HG02852 (cell line): Measurements from ENCODE around the gene MBD1.
"Not testable (repeated sequence)": the region's sequence is repeated elsewhere in the genome, so short reads cannot be mapped to it uniquely, and the experiment has no call there.

Experiments used
- ATAC-seq: cut with Tn5 transposase; IDR thresholded peaks from one replicate; pipeline ENCODE4 v1.9.1; 2021; ENCODE audit warnings: mild to moderate bottlenecking, moderate library complexity; ENCODE audit not compliant: unreplicated experiment

The MBD1 gene

DNA sequence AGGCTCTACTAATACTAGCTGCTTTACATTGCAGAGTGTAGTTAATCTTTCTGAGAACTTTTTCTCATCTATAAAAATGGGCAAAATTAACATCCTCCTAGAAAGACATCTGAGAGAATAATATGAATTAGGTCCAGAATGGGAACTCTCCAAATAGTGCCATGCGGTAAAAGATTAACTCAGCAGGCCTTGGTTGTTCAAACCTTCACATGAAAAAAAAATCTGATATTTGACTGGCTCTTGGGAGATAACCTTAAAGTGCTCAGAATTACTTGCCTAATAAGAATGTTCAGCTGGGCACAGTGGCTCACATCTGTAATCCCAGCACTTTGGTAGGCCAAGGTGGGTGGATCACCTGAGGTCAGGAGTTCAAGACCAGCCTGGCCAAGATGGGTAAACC is 11.7 kb upstream of the MBD1 start:
- ATAC-seq: no peak

DNA sequence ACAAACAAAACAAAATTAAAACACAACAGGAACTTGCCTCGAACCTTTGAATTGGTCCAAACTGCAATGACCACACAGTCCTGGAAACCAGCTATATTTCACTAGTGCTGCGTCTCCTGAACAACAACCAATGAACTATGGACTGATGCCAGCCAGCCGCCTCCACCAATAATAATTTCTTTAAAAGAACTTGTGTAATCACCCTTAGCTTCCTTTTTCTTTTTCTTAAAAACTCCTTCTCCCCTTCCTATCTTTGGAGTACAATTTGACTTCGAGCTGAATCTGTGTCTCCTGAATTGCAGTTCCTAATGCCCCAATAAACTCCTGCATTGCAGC is 7.8 kb upstream of the MBD1 start:
- ATAC-seq: no peak

DNA sequence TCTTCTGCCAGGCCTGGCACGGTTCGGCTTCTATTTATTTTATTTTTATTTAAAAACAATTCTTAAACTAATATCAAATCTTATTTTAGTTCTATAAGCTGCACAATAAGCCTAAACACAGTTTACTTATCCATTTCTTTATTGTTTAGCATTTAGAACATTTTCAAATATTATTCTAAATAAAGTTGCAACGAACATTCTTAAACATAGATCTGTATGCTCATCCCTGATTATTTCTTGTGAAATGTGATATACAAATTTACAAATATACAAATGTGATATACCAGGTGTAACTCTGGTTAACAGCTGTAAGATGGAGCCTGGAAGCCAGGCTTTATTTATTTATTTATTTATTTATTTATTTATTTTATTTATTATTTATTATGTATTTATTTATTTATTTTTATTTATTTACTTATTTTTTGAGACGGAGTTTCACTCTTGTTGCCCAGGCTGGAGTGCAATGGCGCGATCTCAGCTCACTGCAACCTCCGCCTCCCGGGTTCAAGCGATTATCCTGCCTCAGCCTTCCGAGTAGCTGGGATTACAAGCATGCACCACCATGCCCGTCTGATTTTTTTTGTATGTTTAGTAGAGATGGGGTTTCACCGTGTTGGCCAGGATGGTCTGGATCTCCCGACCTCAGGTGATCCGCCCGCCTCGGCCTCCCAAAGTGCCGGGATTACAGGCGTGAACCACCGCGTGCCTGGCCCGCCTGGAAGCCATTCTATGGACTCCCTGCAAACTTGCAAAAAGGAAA is 7.2 kb upstream of the MBD1 start:
- not testable (repeated sequence) for ATAC-seq

DNA sequence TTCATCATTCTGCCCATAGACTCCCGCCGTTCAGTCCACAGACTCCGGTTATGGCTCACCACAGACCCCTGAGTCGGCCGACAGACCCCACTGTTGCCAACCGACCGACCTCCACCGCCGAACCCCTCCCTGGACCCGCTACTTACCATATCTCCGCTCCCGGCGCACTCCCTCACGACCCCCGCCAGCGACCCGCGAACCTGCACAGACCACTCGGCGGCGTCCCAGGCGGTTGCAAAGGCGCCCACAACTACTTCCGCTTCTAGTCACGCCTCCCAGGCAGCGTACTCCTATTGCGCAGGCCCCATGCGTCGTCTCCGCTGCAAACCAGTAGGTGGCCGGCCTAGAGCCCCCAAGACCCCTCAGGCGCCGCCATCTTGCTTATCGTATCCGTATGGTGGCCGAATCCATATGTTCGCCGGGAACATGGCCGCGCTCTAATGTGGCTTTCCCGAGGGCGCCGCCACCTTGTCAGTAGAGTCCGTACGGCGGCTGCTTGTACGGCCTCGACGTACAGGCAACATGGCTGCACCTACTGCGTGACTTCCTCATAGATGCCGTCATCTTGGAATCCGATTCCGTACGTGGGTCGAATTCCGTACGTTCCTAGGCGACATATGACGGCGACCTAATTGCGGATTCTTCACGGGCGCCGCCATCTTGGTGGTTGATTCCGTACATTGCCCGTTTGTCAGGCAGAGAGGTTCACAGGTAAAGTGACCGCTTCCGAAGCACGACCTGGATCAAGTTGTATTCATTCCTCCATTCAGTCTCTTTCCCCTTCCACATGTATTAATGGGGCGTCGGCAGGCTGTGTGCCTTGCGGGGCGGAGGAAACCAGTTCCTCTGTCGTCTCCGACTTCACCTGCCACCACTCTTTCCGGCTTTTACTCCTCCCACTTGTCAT is 6.4 kb upstream of the MBD1 start, which contains the start of gene CXXC1:
Gene CXXC1, minus strand, starts transcription at position 252 of the 907 bp plus-strand sequence. Its CDS starts 103 bp downstream, at position 149.
- peak; percentile 88 for ATAC-seq

DNA sequence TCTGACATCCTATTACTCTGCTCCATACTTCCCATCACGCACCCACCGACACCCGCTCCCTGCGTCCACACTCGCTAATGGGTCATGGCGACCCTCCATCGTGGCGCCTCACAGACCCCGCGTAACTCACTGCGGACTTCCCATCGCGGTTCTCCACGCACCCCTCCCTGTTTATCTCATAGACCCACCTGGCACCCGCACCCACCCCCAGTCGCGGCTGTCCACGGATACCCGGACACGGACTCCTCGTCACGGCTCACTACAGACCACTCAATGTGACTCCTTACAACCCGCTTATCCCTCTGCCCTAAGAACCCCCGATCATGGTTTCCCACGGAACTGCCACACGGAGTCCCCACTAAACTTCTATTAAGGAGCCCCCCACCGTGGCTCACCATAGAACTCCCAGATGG is 5.7 kb upstream of the MBD1 start:
- no peak for ATAC-seq

DNA sequence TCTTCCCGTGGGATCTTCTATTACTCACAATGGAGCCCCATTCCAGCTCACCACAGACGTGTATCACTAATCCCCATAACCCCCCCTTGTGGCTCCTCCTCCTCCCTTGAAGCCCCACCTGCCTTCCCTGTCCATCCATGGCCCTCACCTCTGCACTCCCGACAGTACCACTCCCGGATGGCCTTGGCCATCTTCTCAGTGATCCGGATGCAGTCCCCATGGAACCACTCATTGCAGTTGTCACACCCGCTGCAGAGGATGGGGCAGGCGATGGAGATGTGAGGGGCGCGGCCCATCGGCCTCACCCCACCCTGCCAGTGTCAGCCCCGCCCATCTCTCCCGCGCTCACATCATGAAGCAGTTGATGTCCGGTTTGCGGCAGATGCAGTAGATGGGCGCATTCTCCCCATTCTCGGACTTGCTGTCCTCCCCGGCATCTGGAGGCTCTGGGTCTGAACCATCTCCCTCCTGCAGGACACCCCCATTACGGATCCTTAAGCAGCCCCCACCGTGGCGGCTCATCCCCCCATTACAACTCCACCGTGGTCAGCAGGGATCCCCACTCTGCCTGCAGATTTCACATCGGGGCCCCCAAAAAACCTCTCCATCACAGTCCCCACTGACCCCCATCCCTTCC is 5.2 kb upstream of the MBD1 start:
- no peak for ATAC-seq

DNA sequence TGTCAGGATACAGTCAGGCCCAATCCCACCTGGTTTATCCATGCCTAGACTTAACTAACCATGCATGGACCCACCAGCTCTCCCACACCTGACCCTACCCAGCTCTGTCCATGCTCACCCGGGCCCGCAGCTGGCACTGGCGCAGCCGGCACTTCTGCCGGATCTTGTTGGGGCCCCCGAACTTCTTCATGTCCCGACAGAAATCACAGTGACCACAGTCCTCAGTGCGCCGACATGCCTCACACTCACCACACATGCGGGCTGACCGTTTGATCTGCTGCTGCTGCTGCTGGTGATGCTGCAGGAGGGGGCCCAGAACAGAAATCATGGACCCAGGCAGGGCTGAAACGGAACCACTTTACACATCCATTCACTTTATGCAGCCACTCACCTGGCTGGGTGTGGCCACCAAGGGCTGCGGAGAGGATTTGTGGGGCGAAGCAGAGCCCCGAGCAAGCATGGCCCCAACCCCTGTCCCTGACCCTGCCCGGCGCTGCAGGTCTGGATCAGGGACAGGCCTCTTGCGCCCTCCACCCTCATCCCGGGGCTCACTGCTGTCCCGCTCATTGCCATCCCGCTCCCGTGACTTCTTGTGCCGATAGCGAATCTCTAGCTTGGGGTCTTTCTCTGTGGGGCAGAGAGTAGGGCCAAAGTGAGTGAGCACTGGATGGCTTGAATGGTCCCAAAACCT is 4.5 kb upstream of the MBD1 start:
- no peak for ATAC-seq

DNA sequence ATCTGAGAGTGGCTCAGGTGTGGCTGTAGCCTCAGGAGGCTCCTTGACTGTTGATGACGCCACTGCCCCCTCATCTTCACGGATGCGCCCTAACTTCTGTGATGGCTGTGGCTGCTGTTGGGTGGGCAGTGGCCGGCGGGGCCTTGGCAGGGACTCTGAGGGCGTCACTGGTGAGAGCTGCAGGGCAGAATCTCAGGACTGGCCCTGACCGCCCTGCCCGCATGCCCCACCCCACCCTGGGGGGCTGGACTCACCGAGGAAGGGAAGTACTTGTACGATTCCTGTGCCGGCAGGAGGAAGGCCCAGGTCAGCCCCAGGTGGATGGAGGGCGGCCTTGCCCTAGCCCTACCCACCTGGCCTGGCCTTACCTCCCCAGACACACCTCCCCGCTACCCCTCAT is 3.7 kb upstream of the MBD1 start:
- ATAC-seq: no peak

DNA sequence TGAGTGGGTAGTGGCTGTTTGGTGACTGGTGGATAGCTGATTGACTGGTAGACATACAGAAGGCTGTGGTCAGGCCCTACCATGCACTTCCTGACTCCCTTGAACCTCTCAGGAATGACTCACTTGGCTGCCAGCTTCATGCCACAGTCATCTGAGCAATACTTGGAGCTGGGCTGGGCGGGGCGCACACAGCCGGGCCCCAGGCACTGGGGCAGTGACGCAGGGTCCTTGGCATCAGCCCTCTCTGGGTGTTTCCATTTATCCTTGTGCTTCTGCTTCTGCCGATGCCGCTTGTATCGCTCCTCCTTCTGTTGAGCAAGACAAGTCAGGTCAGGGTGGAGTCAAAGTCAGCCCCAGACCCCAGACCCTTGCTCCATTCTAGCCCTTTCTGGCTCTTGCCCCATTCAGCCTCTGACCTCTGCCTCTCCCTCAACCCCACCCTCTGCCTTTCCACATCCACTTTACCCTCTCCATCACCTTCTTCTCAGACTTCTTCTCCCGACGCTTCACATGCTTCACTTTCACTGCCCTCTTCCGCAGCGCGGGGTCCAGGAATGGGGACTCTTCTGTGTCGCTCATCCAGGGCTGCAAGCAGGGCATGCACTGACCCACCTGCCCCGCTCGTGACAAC is 3.0 kb upstream of the MBD1 start:
- ATAC-seq: no peak

DNA sequence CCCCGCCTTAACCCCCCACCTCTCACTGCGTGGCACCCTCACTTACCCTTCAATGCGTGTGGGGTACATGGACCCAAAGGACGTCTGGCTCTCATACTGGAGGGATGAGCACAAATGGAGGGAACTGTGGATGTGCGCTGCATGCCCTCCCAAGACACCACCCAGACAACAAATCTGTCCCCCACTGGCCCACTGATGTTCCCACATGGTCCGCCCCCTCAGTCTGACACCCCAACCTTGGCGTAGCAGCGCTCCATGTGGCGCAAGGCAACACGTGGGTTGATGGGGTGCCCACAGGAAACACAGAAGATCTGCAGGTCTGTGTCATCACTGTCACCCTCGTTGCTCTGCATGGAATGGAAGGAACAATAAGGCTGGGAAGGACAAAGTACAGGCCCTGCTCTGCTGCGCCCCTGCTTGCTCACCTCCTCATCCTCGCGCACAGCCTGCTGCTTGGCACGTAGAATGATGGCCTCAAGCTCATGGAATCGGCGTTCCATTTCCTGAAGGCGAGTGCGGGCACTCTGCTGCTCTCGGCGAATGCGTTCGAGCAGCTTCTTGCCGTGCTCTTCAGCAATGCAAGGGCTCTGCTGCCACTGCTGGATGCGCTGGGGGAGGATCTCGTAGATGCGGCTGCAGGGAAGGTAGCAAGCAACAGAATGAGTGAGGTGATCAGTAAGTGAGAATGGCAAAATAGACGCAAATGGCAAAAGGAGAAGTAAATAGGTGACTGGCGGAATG is 2.3 kb upstream of the MBD1 start:
- ATAC-seq: no peak

DNA sequence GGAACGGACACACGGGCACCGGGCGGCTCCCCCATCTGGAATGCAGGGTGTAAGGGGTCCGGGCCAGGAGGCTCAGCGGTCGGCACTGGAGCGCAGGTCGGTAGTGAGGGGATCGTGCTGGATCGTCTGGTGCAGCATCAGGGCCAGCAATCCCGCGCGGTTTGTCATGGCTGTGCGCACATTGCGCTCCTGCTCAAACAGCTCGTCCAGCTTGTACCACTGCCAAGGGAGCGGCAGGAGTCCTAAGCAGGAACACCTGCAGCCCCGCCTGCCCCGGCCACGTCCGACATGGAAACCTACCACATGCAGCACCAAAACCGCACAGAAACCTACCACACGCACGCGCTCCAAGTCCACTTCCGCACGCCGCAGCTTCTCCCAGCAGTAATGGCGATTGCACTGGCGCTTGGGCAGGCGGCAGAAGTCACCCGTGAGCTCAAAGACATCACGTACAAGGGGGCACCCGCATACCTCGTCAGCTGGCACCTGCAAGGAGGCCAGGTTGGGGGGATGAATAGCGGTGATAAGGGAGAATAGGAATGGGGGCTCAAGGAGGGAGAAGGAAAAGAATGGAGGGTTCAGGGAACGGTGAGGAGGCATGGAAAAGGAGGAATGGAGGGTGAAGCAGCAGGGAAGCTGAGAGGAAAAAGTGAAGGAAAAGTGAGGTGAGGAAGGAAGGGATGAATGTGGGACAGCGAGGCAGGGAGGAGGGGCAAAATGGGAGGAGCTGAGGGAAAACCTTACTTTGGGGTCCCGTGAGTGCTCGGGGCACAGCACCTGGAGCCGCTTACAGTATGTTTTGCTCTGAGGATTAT is 1.4 kb upstream of the MBD1 start:
- ATAC-seq: no peak

DNA sequence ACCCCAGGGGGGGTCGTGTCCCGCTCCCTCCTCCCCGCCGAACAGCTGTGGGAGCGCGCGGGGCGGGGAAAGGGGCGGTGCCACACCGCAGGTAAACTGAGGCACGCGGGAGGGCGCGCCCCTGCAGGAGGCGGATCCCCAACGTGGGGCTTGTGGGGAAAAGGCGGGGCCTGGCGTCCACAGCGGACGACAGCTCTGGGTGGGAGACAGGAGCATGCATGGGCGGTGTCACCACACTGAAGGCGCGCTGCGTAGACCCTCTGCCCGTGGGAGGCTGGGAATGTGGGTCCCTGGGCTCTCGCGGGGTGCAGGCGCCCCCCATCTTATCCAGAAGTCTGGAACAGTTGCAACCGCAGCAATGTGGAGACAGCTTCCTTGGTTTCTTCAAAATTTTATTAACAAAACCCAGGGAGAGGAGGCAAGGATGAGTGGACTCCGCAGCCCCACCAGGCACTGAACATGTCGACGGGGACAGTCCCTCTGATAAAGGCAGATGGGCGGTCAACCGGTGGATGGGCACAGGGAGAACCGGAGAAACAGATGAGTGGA is 723 bp upstream of the MBD1 start:
- ATAC-seq: no peak

DNA sequence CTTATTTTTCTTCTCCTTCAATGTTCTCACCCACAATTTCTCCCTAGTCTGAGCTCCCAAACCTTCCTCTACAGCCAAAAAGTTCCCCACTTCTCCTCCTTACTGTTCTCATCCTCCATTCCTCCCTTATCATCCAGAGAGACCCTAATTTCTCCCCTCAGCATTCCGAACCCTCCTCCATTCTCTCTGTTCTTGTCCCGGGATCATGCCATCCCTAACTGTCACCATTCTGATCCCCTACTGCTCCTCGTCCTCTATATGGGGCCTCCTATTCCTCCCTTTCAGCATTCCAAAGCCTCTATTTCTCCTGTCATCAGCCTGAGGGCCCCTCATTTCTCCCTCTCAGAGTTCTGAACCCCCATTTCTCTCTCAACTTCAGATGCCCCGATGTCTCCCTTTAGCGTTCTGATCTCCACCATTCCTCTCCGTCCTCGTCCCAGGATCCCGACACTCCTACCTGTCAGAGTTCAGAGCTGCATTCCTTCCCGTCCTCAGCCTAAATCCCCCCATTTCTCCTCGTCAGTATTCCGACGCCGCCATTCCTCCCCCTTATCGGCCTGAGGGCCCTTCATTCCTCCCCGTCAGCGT is 522 bp downstream of the MBD1 start:
- no peak for ATAC-seq

DNA sequence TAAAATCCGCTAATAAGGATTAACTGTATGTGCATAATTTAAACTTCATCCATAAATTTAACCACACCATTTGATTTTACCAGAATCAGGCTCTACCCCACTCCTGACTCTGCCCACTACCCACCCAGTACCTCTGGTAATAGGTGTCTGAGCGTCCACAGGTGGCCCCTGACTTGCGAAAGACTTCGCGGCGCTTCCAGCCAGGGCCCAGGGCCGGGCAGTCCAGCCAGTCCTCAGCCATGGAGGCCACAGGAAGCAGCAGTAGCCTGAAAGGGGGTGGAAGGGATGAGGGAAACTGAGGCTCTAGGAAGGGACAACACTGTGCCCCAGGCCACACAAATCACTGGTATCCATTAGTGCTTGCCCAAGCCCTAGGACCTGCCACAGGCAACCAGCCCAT is 1.6 kb downstream of the MBD1 start:
- ATAC-seq: no peak

DNA sequence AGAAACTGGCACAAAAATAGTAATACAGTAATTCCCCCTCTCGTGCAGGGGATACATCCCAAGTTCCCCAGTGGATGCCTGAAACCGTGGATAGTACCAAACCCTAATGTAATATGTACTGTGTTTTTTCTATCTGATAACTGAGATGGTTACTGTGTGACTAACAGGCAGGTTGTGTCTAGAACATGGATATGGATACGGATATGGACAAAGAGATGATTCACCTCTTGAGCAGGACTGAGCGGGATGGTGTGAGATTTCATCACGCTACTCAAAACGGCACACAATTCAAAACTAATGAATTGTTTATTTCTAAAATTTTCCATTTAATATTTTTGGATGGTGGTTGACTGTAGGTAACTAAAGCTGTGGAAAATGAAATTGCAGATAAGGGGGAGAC is 3.4 kb downstream of the MBD1 start:
- ATAC-seq: no peak

DNA sequence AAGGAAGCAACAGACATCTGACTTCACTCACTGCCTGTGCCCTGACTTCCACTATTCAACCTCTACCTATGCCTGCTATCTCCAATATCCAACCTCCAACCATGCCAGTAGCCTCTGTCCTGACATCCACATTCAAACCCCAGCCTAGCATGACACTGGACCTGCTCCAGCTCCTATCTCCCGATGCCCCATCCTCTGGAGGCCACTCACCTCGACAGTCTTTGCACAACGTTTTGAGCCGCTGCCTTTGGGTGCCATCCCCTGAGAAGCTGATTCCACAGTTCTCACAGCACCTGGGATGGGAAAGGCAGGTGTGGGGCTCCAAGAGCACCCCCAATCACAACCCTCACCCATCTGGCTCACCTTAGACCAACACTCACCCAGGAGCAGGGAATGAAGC is 4.9 kb downstream of the MBD1 start:
- ATAC-seq: no peak

DNA sequence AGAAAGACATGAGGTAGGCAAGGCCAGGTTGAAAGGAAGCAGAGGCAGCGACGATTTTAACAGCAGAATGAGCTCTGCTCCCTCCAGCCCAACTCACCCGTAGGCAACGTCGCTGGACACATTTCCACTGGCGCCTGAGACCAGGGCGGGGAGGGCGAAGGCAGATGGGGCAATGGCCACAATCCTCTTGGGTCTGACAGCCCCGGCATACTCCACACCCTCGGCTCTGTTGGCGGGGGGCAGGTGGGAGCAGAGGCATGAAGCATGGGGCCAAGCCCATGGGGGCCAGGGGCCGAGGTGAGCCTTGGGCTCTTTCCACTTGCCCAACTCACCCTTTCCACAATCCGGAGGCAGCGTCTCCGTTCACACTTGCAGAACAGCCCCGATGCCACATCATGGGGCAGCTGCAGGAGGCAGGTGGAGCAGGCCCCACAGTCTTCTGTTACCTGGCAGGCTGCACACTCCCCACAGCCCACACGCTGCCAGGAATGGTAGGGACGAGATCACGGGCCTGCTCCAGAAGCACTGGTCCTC is 5.8 kb downstream of the MBD1 start:
- no peak for ATAC-seq

DNA sequence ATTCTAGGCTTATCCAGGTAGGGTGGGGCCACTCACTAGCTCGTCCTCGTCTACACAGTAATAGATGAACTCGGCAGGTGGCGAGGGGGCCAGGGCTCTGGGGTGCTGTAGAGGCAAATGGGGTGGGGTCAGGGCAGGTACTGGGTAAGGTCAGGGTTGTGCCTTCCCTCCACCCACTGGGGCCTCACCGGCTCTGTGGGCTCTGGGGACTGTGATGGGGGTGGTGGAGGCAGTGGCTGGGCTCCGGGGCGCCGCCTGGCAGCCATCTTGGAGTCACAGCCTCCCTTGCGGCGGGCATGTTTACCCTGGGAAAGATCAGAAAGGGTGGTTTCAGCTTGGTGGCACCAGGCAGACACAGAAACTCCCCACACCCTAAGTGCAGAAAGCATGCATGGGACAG is 6.4 kb downstream of the MBD1 start:
- ATAC-seq: no peak
